HepG2 (cell line): ENCODE results near the gene TENM3. TPM values are rescaled to one million over a fixed set of nuclear protein-coding genes. Genes with fewer than 3 reads are reported as not detected.

ENCODE experiments used
- ATAC-seq: fragments of 200-7000 bp; cut with Tn5 transposase; 3 replicates; pipeline ENCODE4 v1.9.1; 2020; ENCODE audit warnings: mild to moderate bottlenecking, moderate library complexity
- BruUV-seq: library from RNA; stranded (reverse); fragments of 400-500 nt; replicated peaks from 2 replicates; lab custom pipeline; 2021; lab: Mats Ljungman, UMichigan
- CTCF ChIA-PET: fragments of 300-600 bp; formaldehyde crosslinking; extraction: SDS; loops from one replicate; lab custom pipeline; 2021; ENCODE audit warnings: low total read pairs, inconsistent platforms, low intra/inter-chr PET ratio; lab: Yijun Ruan, JAX
- POLR2A ChIA-PET: fragments of 350-600 bp; sonication (Branson Sonifier 250); formaldehyde crosslinking; loops from one replicate; lab custom pipeline; 2020; ENCODE audit warnings: antibody characterized with exemption, inconsistent platforms; lab: Yijun Ruan, JAX
- DNase-seq: peaks from one replicate; pipeline ENCODE4 v3.0.0-alpha.2; 2015; ENCODE audit warnings: low spot score
- FAIRE-seq: peaks from 3 replicates; lab custom pipeline; 2011; peaks lifted over from hg19 to GRCh38; lab: Jason Lieb, UNC
- H2AFZ ChIP-seq: one replicate; pipeline ENCODE4 v1.6.1; 2011; ENCODE audit warnings: low read length, inconsistent platforms
- H3K27ac ChIP-seq: fragments of 300-600 bp; 3 replicates; pipeline ENCODE4 v1.8.0; 2011; ENCODE audit warnings: mixed run types, mild to moderate bottlenecking, mixed read lengths, low read length, inconsistent platforms; ENCODE audit not compliant: insufficient read depth; ENCODE audit errors: extremely low read length
- H3K27me3 ChIP-seq, 2 experiments: fragments of 200-600 bp in 1 of 2; 2 replicates in 1 of 2; 3 replicates in 1 of 2; pipeline versions ENCODE4 v1.6.0 to v1.8.0; 2011; ENCODE audit warnings: low read length in 2 of 2, mild to moderate bottlenecking in 2 of 2, moderate library complexity in 2 of 2, inconsistent platforms in 1 of 2; ENCODE audit not compliant: insufficient read depth in 2 of 2, control insufficient read depth in 1 of 2
- H3K36me3 ChIP-seq, 2 experiments: fragments of 200-600 bp in 1 of 2; replicated peaks in 1 of 2; 2 replicates in 1 of 2; 3 replicates in 1 of 2; pipeline versions ENCODE4 v1.5.1 to v1.8.0; 2011; ENCODE audit warnings: low read length in 2 of 2, inconsistent platforms in 1 of 2; ENCODE audit not compliant: insufficient read depth in 2 of 2, control insufficient read depth in 1 of 2
- H3K4me1 ChIP-seq: 2 replicates; pipeline ENCODE4 v1.5.1; 2012; ENCODE audit warnings: low read length, inconsistent platforms; ENCODE audit not compliant: insufficient read depth
- H3K4me2 ChIP-seq: 2 replicates; pipeline ENCODE4 v1.6.0; 2011; ENCODE audit warnings: low read depth, low read length, inconsistent platforms
- H3K4me3 ChIP-seq, 3 experiments: fragments of 200-600 bp in 1 of 3; sonication (generic), shearing (Covaris generic) in 1 of 3; replicated peaks in 1 of 3; 2 replicates each; pipeline ENCODE4 v1.5.1; 2011 to 2016; ENCODE audit warnings: low read length in 3 of 3, inconsistent platforms in 2 of 3, low read depth in 2 of 3, mild to moderate bottlenecking in 2 of 3, control low read depth in 1 of 3, mixed read lengths in 1 of 3; ENCODE audit not compliant: insufficient read depth in 1 of 3
- H3K79me2 ChIP-seq: one replicate; pipeline ENCODE4 v1.6.1; 2011; ENCODE audit warnings: low read length, inconsistent platforms; ENCODE audit not compliant: insufficient read depth
- H3K9ac ChIP-seq: 2 replicates; pipeline ENCODE4 v1.6.0; 2011; ENCODE audit warnings: mild to moderate bottlenecking, low read depth, low read length, inconsistent platforms; ENCODE audit not compliant: insufficient read depth
- H3K9me3 ChIP-seq: 2 replicates; pipeline ENCODE4 v1.5.1; 2012; ENCODE audit warnings: mild to moderate bottlenecking, low read length
- H4K20me1 ChIP-seq: 2 replicates; pipeline ENCODE4 v1.6.0; 2011; ENCODE audit warnings: inconsistent platforms, mild to moderate bottlenecking, low read length, moderate library complexity; ENCODE audit not compliant: insufficient read depth
- FLYWCH1 ChIP-seq: sonication (generic); formaldehyde crosslinking; IDR thresholded peaks from 2 replicates; pipeline ENCODE4 v1.8.1; 2023; ENCODE audit warnings: mild to moderate bottlenecking, missing genetic modification reagents
- GATA4 ChIP-seq: sonication (generic); IDR thresholded peaks from 2 replicates; pipeline ENCODE4 v1.6.1; 2016; ENCODE audit warnings: antibody characterized with exemption, low read depth, borderline replicate concordance
- MATR3 ChIP-seq: sonication (generic); formaldehyde crosslinking; IDR thresholded peaks from 2 replicates; pipeline ENCODE4 v1.4.0; 2020; ENCODE audit warnings: missing genetic modification reagents
- MBD4 ChIP-seq: IDR thresholded peaks from 2 replicates; pipeline ENCODE4 v1.6.1; 2012; ENCODE audit warnings: low read length, inconsistent platforms, borderline replicate concordance
- MIER2 ChIP-seq: IDR thresholded peaks from 2 replicates; pipeline ENCODE4 v1.6.1; 2016; ENCODE audit warnings: missing biosample characterization, missing genetic modification reagents
- MIXL1 ChIP-seq: IDR thresholded peaks from 2 replicates; pipeline ENCODE4 v1.6.1; 2016
- NFE2L1 ChIP-seq: sonication (generic); formaldehyde crosslinking; IDR thresholded peaks from 2 replicates; pipeline ENCODE4 v1.4.0; 2020; ENCODE audit warnings: missing genetic modification reagents, mild to moderate bottlenecking, borderline replicate concordance
- RBFOX2 ChIP-seq: fragments of 200-400 bp; formaldehyde crosslinking; IDR thresholded peaks from 2 replicates; pipeline ENCODE4 v1.6.1; 2017; ENCODE audit warnings: low read depth, mild to moderate bottlenecking, low read length
- ZBTB7B ChIP-seq: sonication (generic); formaldehyde crosslinking; IDR thresholded peaks from 2 replicates; pipeline ENCODE4 v1.4.0; 2020; ENCODE audit warnings: missing genetic modification reagents
- ZNF652 ChIP-seq: IDR thresholded peaks from 2 replicates; pipeline ENCODE4 v1.6.1; 2016; ENCODE audit warnings: low read depth, borderline replicate concordance
- WGBS: methylation state at CpG from one replicate; pipeline ENCODE4 v1.1.6; 2017; ENCODE audit warnings: low lambda C conversion rate; 5-methylcytosine and 5-hydroxymethylcytosine counted together
- in situ Hi-C: cut with HindIII; loops from 2 replicates; pipeline ENCODE4 v1.10.0; 2017; ENCODE audit warnings: low pct_unique_long_range_greater_than_20kb; ENCODE audit not compliant: extremely low pct_ligation_motif_present
- intact Hi-C: fragments of 100-400 bp; cut with micrococcal nuclease; formaldehyde crosslinking; loops from one replicate; pipeline ENCODE4 v1.10.0; 2022; ENCODE audit not compliant: unreplicated experiment
- polyA plus RNA-seq, 8 experiments: library from polyadenylated mRNA; depleted of rRNA in 3 of 8; stranded (reverse) in 7 of 8; unstranded in 1 of 8; fragments of >200 nt; fragmentation: Illumina TruSeq in 4 of 8; extraction: Trizol in 4 of 8; gene quantifications; 2 replicates each; pipeline versions ENCODE4 v1.2.1 to v1.2.3, GENCODE V29; 2011 to 2016; ENCODE audit warnings: low read depth in 4 of 8, missing spikeins in 1 of 8, mixed read lengths in 1 of 8; ENCODE audit not compliant: insufficient read depth in 1 of 8
- total RNA-seq, 5 experiments: library from RNA; depleted of rRNA; stranded (reverse); fragments of >200 nt; fragmentation: Illumina TruSeq; extraction: Trizol; gene quantifications; 2 replicates each; pipeline ENCODE4 v1.2.3, GENCODE V29; 2016; ENCODE audit warnings: low read depth in 1 of 5
- TF ChIP-seq, protein P1 (sequence below): sonication (generic); formaldehyde crosslinking; conservative IDR thresholded peaks from 2 replicates; pipeline ENCODE4 v1.8.1; 2023; ENCODE audit warnings: missing genetic modification reagents
- TF ChIP-seq, protein P2 (sequence below): sonication (generic); formaldehyde crosslinking; IDR thresholded peaks from 2 replicates; pipeline ENCODE4 v1.9.0; 2021; ENCODE audit warnings: missing genetic modification reagents, mild to moderate bottlenecking, borderline replicate concordance

The TENM3 gene
- total and polyA plus RNA-seq, 2 of the 13 experiments (the other 11 are each of a cell fraction or from before 2014, with no cell fraction given) = 0.04 TPM; not detected in 1

DNA sequence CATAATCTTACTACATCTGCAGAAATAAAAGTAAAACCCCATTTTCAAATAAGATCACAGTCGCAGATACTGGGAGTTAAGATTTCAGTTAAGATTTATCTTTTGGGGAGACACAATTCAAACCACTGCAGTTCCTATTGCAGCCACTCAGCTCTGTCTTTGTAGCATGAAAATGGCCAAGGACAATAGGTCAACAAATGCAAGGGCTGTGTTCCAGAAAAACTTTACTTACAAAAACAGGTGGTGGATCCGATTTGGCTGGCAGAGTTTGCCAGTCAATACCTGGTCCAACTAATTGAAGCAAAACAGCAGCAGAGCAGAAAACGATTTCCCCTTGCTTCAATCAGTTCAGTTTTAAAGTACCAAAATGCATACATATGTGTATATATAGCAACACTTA, 77.4 kb downstream of the TENM3 start:
- BruUV-seq = no TSS peak
- Histone ChIP-seq H3K79me2 (no peaks in the 10 kb centered on the region), H3K9me3 (no peaks in the 10 kb centered on the region), H3K9ac (no peak overlapping the region), H3K4me2 (no peak overlapping the region), H3K4me3 (no peak overlapping the region), H2AFZ (no peak overlapping the region), H3K27ac (no peak overlapping the region), H4K20me1 (no peaks in the 10 kb centered on the region), H3K4me1 (no peaks in the 10 kb centered on the region), H3K27me3 (peaks cover 0 to 7% of the 10 kb centered on the region in 2 experiments; a peak in 1 of 5 replicates), H3K36me3 (no peaks in the 10 kb centered on the region)
- TF ChIP-seq MBD4 (no peak), NFE2L1 (CRISPR knock-in tag) (no peak), MATR3 (CRISPR knock-in tag) (no peak), ZNF652 (CRISPR knock-in tag) (no peak), MIXL1 (CRISPR knock-in tag) (no peak), FLYWCH1 (CRISPR knock-in tag) (no peak), MIER2 (CRISPR knock-in tag) (no peak), RBFOX2 (no peak), ZBTB7B (CRISPR knock-in tag) (no peak), GATA4 (no peak)
- TF ChIP-seq, protein P1, sequence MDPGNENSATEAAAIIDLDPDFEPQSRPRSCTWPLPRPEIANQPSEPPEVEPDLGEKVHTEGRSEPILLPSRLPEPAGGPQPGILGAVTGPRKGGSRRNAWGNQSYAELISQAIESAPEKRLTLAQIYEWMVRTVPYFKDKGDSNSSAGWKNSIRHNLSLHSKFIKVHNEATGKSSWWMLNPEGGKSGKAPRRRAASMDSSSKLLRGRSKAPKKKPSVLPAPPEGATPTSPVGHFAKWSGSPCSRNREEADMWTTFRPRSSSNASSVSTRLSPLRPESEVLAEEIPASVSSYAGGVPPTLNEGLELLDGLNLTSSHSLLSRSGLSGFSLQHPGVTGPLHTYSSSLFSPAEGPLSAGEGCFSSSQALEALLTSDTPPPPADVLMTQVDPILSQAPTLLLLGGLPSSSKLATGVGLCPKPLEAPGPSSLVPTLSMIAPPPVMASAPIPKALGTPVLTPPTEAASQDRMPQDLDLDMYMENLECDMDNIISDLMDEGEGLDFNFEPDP = no peak
- TF ChIP-seq, protein P2, sequence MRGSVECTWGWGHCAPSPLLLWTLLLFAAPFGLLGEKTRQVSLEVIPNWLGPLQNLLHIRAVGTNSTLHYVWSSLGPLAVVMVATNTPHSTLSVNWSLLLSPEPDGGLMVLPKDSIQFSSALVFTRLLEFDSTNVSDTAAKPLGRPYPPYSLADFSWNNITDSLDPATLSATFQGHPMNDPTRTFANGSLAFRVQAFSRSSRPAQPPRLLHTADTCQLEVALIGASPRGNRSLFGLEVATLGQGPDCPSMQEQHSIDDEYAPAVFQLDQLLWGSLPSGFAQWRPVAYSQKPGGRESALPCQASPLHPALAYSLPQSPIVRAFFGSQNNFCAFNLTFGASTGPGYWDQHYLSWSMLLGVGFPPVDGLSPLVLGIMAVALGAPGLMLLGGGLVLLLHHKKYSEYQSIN (CRISPR knock-in tag) = no peak
- in situ Hi-C loops = no loop called here
- no peak for DNase-seq
- no peak for ATAC-seq
- ChIA-PET CTCF (no interaction called here), POLR2A (no interaction called here)
- FAIRE-seq = no peak
- intact Hi-C loops = no loop called here
- 0% methylated on average over 3 of the region's 3 CpGs for WGBS
